Myocyte (in vitro differentiated cells): ENCODE data around the gene ACAD11. TPM values are rescaled to one million over a fixed set of nuclear protein-coding genes. Genes with fewer than 3 reads are reported as not detected.
A peak's percentile ranks its signal among the peaks of the same experiment; 100 is the strongest.
"Not testable (repeated sequence)": the region's sequence is repeated elsewhere in the genome, so short reads cannot be mapped to it uniquely, and the experiment has no call there.

Experiments
- DNase-seq: peaks from one replicate; pipeline ENCODE4 v3.0.0-alpha.2; 2012; ENCODE audit warnings: low read depth
- total RNA-seq: library from RNA; depleted of rRNA; stranded (reverse); fragments of >200 nt; gene quantifications from 2 replicates; pipeline ENCODE4 v1.2.3, GENCODE V29; 2014

ACAD11 gene
- total RNA-seq, 1 donor from 2014 or later = 22.8 TPM

GRCh38 chr3:132600614-132601013 is 59.0 kb downstream of the ACAD11 start:
- DNase-seq = not testable (repeated sequence)

GRCh38 chr3:132598181-132598580 is 61.4 kb downstream of the ACAD11 start:
- DNase-seq = no peak

- DNase-seq = no peak
These were observed 61.9 kb downstream of the ACAD11 start for GRCh38 chr3:132597660-132598059.

- no peak for DNase-seq
These were observed 62.7 kb downstream of the ACAD11 start, which contains the start of gene ACKR4 for GRCh38 chr3:132596816-132597433. Gene ACKR4 (plus strand): TSS chr3:132597270. CDS start chr3:132600398, 3,128 bp downstream.

GRCh38 chr3:132596326-132596725 is 63.3 kb downstream of the ACAD11 start:
- DNase-seq = no peak

GRCh38 chr3:132595014-132595413 is 64.6 kb downstream of the ACAD11 start:
- peak; percentile 32 for DNase-seq

- no peak for DNase-seq
These were observed 65.1 kb downstream of the ACAD11 start for GRCh38 chr3:132594498-132594897.

GRCh38 chr3:132593947-132594323 is 65.7 kb downstream of the ACAD11 start:
- peak; percentile 49 for DNase-seq

GRCh38 chr3:132593241-132593946 is 66.2 kb downstream of the ACAD11 start:
- DNase-seq = no peak

- DNase-seq = no peak
These were observed 67.4 kb downstream of the ACAD11 start for GRCh38 chr3:132592216-132592615.

- no peak for DNase-seq
These were observed 72.2 kb downstream of the ACAD11 start for GRCh38 chr3:132587401-132587800.

- no peak for DNase-seq
These were observed 85.8 kb downstream of the ACAD11 start for GRCh38 chr3:132573797-132574211.

- no peak for DNase-seq
These were observed 89.6 kb downstream of the ACAD11 start for GRCh38 chr3:132570016-132570415.

- no peak for DNase-seq
These were observed 90.0 kb downstream of the ACAD11 start for GRCh38 chr3:132569580-132569979.

GRCh38 chr3:132569153-132569552 is 90.5 kb downstream of the ACAD11 start:
- DNase-seq = peak; percentile 63

GRCh38 chr3:132568422-132568821 is 91.2 kb downstream of the ACAD11 start:
- DNase-seq = no peak

- no peak for DNase-seq
These were observed 95.5 kb downstream of the ACAD11 start for GRCh38 chr3:132564070-132564465.

- DNase-seq = no peak
These were observed 96.1 kb downstream of the ACAD11 start for GRCh38 chr3:132563420-132564069.

GRCh38 chr3:132561003-132561402 is 98.6 kb downstream of the ACAD11 start:
- no peak for DNase-seq

GRCh38 chr3:132556508-132557159 is 103.0 kb downstream of the ACAD11 start:
- DNase-seq = no peak

GRCh38 chr3:132556036-132556386 is 103.6 kb downstream of the ACAD11 start:
- DNase-seq = not testable (repeated sequence)
